Kidney (tissue), 14 donors: ENCODE data around the gene POLRMT. TPM values are rescaled to one million over a fixed set of nuclear protein-coding genes. Genes with fewer than 3 reads are reported as not detected.
A peak's percentile ranks its signal among the peaks of the same experiment; 100 is the strongest.

Experiments
- DNase-seq, 5 donors: peaks; one replicate each; pipeline ENCODE4 v3.0.0-alpha.2; 2013 to 2020
- FAIRE-seq: peaks from 2 replicates; lab custom pipeline; 2012; peaks lifted over from hg19 to GRCh38; lab: Jason Lieb, UNC
- H3K27ac ChIP-seq, 2 donors: one replicate each; pipeline ENCODE4 v1.7.0; 2013; ENCODE audit warnings: low read depth in 2 of 2, low read length in 2 of 2, inconsistent platforms in 1 of 2
- H3K27me3 ChIP-seq: one replicate; pipeline ENCODE4 v1.7.1; 2013; ENCODE audit warnings: low read length, inconsistent platforms; ENCODE audit not compliant: control insufficient read depth, insufficient read depth
- H3K36me3 ChIP-seq, 3 donors: one replicate each; pipeline versions ENCODE4 v1.7.0 to v1.7.1; 2013; ENCODE audit warnings: low read length in 3 of 3, control low read depth in 1 of 3, inconsistent platforms in 1 of 3; ENCODE audit not compliant: insufficient read depth in 3 of 3, control insufficient read depth in 2 of 3
- H3K4me1 ChIP-seq, 3 donors: one replicate each; pipeline versions ENCODE4 v1.7.0 to v1.7.1; 2013; ENCODE audit warnings: low read length in 3 of 3, inconsistent platforms in 1 of 3, low read depth in 1 of 3; ENCODE audit not compliant: control insufficient read depth in 2 of 3, insufficient read depth in 2 of 3
- H3K4me3 ChIP-seq, 3 donors: one replicate each; pipeline versions ENCODE4 v1.7.0 to v1.8.1; 2013; ENCODE audit warnings: low read length in 3 of 3, control low read depth in 1 of 3, inconsistent platforms in 1 of 3
- H3K9ac ChIP-seq, 3 donors: one replicate each; pipeline versions ENCODE4 v1.7.0 to v1.7.1; 2013; ENCODE audit warnings: low read length in 3 of 3, control low read depth in 1 of 3, inconsistent platforms in 1 of 3
- H3K9me3 ChIP-seq, 3 donors: one replicate each; pipeline versions ENCODE4 v1.7.0 to v1.7.1; 2013; ENCODE audit warnings: low read length in 3 of 3, control low read depth in 1 of 3, inconsistent platforms in 1 of 3; ENCODE audit not compliant: control insufficient read depth in 2 of 3, insufficient read depth in 1 of 3
- intact Hi-C: fragments of 100-400 bp; cut with DNase I; formaldehyde crosslinking; loops from one replicate; pipeline ENCODE4 v1.11.1; 2022
- polyA plus RNA-seq: library from polyadenylated mRNA; stranded (reverse); fragments of 350-450 nt; fragmentation: Illumina TruSeq; extraction: RNeasy Lipid Tissue Mini Kit (QIAGEN cat#74804); gene quantifications from one replicate; pipeline ENCODE4 v1.2.3, GENCODE V29; 2014; ENCODE audit warnings: low read depth, low replicate concordance; ENCODE audit not compliant: insufficient read depth
- total RNA-seq: library from RNA; stranded (reverse); fragmentation: NEBNext Ultra II Directional; extraction: Animal tissue kit (Norgen Biotek cat#: 25700); gene quantifications from one replicate; pipeline ENCODE4 v1.2.1, GENCODE V29; 2021
- TF ChIP-seq, protein P1 (sequence below): IDR thresholded peaks from 3 replicates; pipeline ENCODE4 v1.5.1; 2012; ENCODE audit warnings: mild to moderate bottlenecking, moderate library complexity, borderline replicate concordance; ENCODE audit not compliant: insufficient read depth; ENCODE audit errors: extremely low read depth
- donor health status: control.
- donor health status: control.
- donor health status: control.
- donor health status: control.
- donor health status: control.
- donor health status: DM: yes; HTN: yes; CAD: no.
- donor health status: Normal renal cell carcinoma (clear cell type).

The POLRMT gene
- total and polyA plus RNA-seq, 2 donors from 2014 or later: 49.8 to 117 TPM

DNA sequence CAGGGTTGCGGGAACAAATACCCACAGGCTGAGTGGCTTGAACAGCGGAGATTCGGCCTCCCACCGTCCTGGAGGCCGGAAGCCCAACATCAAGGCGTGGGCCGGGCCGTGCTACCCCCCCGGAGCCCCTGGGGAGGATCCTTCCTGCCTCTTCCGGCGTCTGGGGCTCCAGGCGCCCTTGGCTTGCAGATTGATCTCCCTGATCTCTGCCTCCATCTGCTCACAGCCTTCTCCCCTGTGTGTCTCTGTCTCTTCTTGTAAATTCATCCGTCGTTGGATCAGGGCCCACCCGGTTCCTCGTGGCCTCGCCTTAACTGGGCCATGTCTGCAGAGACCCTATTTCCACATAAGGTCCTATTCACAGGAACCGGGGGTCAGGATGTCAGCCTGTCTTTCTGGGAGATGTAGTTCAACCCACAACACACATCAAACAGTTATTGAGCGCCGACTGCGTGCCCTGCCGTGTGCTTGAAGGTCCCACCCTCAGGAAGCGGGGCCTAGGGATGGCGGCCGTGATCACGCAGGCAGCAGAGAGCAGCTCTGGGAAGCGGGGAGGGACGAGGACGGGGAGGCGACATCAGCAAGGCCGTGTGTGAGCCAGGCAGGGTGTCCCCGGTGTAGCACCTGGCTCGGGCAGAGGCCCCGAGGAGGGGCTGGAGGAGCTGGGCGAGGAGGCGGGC lies 22.4 kb downstream of the POLRMT start:
- H3K9me3 ChIP-seq: no peaks in the 10 kb centered on the region
- intact Hi-C loops: no loop called here
- peak overlapping the region in 1 of 2 donors; percentile 37 for H3K27ac ChIP-seq
- no peaks in the 10 kb centered on the region for H3K4me1 ChIP-seq
- H3K9ac ChIP-seq: no peak overlapping the region
- H3K4me3 ChIP-seq: no peak overlapping the region
- DNase-seq (peak in 4 of 5 donors; percentile 55 to 93 (median 73)), FAIRE-seq (no peak)
- TF ChIP-seq, protein P1, sequence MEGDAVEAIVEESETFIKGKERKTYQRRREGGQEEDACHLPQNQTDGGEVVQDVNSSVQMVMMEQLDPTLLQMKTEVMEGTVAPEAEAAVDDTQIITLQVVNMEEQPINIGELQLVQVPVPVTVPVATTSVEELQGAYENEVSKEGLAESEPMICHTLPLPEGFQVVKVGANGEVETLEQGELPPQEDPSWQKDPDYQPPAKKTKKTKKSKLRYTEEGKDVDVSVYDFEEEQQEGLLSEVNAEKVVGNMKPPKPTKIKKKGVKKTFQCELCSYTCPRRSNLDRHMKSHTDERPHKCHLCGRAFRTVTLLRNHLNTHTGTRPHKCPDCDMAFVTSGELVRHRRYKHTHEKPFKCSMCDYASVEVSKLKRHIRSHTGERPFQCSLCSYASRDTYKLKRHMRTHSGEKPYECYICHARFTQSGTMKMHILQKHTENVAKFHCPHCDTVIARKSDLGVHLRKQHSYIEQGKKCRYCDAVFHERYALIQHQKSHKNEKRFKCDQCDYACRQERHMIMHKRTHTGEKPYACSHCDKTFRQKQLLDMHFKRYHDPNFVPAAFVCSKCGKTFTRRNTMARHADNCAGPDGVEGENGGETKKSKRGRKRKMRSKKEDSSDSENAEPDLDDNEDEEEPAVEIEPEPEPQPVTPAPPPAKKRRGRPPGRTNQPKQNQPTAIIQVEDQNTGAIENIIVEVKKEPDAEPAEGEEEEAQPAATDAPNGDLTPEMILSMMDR: no peak
- no peaks in the 10 kb centered on the region for H3K36me3 ChIP-seq
- no peaks in the 10 kb centered on the region for H3K27me3 ChIP-seq

DNA sequence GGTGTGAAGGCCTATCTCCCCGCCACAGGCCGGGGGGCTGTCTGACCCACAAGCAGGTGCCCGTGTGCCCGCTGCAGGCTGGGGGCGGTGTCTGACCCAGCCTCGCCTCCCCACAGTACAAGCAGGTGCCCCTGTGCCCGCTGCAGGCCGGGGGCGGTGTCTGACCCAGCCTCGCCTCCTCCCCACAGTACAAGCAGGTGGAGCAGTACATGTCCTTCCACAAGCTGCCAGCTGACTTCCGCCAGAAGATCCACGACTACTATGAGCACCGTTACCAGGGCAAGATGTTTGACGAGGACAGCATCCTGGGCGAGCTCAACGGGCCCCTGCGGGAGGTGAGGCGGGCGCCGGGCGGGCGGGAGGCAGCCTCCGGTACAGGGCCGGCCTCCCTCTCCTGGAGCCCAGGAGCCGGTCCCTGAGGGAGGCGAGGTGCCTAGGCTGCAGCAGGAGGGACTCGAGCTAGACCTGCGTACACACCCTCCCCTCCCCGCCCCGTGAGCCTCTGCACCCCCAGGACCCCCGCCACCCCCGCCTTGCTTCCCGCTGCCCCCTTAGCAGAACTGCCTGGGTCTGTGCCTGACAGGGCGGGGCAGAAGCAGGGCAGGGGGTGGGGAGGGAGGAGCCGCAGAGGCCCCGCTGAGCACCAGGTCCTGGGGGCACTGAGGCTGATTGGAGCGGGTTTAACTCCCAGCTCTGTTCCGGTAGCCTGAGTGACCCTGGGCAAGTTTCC lies 23.1 kb downstream of the POLRMT start:
- Histone ChIP-seq H3K4me1 (no peaks in the 10 kb centered on the region), H3K27ac (peak overlapping the region in 1 of 2 donors; percentile 37), H3K27me3 (no peaks in the 10 kb centered on the region), H3K9me3 (no peaks in the 10 kb centered on the region), H3K36me3 (no peaks in the 10 kb centered on the region), H3K9ac (no peak overlapping the region), H3K4me3 (no peak overlapping the region)
- intact Hi-C loops: no loop called here
- DNase-seq (no peak), FAIRE-seq (no peak)
- TF ChIP-seq, protein P1: no peak

DNA sequence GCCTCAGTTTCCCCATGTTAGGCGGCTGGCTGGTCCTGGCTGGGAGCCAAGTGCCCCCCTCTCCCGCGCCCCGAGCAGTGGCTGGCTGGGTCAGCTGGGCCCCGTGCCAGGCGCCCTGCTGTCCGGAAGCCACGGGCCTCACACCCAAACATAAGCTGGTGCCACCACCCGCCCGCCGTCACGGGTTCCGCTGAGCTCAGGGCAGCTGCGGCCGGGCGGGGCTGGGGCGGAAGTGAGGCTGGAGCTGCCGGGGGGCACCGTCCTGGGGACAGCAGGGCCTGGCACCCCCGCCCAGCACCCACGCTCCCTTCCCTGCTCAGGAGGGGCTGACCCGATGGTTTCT lies 24.4 kb downstream of the POLRMT start:
- Histone ChIP-seq H3K9ac (no peak overlapping the region), H3K27ac (no peak overlapping the region), H3K9me3 (no peaks in the 10 kb centered on the region), H3K36me3 (no peaks in the 10 kb centered on the region), H3K4me3 (no peak overlapping the region), H3K27me3 (no peaks in the 10 kb centered on the region), H3K4me1 (no peaks in the 10 kb centered on the region)
- no peak for DNase-seq
- no peak for FAIRE-seq
- TF ChIP-seq, protein P1: no peak
- intact Hi-C loops: no loop called here
